Measurements from ENCODE around the gene TAF6L. TPM values are rescaled to one million over a fixed set of nuclear protein-coding genes. Genes with fewer than 3 reads are reported as not detected.
A peak's percentile ranks its signal among the peaks of the same experiment; 100 is the strongest.

The TAF6L gene
- total RNA-seq, 1 experiment from 2014 or later, result 37.7 TPM

- Histone ChIP-seq H4K8ac (replicated peaks; ENCODE audit: insufficient read length, low read depth, low read length) (no peak overlapping the region), H3K79me2 (ENCODE audit: insufficient read depth, low read length) (peaks cover 6% of the 10 kb centered on the region; the same call in 1 of the 2 replicates), H2BK20ac (ENCODE audit: low read depth, low read length, poor library complexity, severe bottlenecking) (no peak overlapping the region), H3K23ac (ENCODE audit: insufficient read length, low read depth, low read length) (no peak overlapping the region), H3K14ac (ENCODE audit: insufficient read depth, low read length) (no peak overlapping the region), H3K27ac (ENCODE audit: insufficient read length, low read depth, low read length) (no peak overlapping the region), H3K23me2 (ENCODE audit: insufficient read length, low read depth, low read length, poor library complexity, severe bottlenecking) (peaks cover 9% of the 10 kb centered on the region), H2AK5ac (ENCODE audit: insufficient read length, low read length) (no peak overlapping the region), H2AFZ (ENCODE audit: low read length) (no peak overlapping the region), H3K9me3 (ENCODE audit: control insufficient read depth, low read depth, low read length) (no peaks in the 10 kb centered on the region), H3T11ph (ENCODE audit: low read length) (no peak overlapping the region), H3K56ac (ENCODE audit: insufficient read length, low read depth, low read length) (no peak overlapping the region), H3K27me3 (ENCODE audit: insufficient read depth, low read length) (no peaks in the 10 kb centered on the region), H2BK12ac (ENCODE audit: insufficient read length, low read depth, low read length) (no peak overlapping the region), H3K9ac (ENCODE audit: extremely low read depth, insufficient read length, low read length) (peak overlapping the region; percentile 54), H4K20me1 (ENCODE audit: control insufficient read depth, insufficient read depth, insufficient read length) (no peaks in the 10 kb centered on the region), H2BK5ac (ENCODE audit: insufficient read length, low read length) (no peak overlapping the region), H3K4me1 (ENCODE audit: insufficient read depth, low read length) (no peaks in the 10 kb centered on the region), H2BK120ac (ENCODE audit: low read depth, low read length, poor library complexity, severe bottlenecking) (no peak overlapping the region), H3K18ac (ENCODE audit: insufficient read length, low read depth, low read length) (no peak overlapping the region), H3K4ac (ENCODE audit: low read depth, low read length) (no peak overlapping the region), H4K91ac (ENCODE audit: insufficient read length, low read depth, low read length) (no peak overlapping the region), H3K4me2 (ENCODE audit: insufficient read depth, insufficient read length, low read length) (peak overlapping the region; percentile 74), H3K79me1 (ENCODE audit: insufficient read depth, low read depth, low read length, poor library complexity, severe bottlenecking) (peaks cover 2% of the 10 kb centered on the region), H4K5ac (ENCODE audit: insufficient read length, low read depth, low read length) (no peak overlapping the region), H2BK15ac (ENCODE audit: low read depth, low read length) (no peak overlapping the region)
- no CpG with 5 or more reads among the region's 14 CpGs for WGBS (ENCODE audit: extremely low coverage, insufficient read length, low lambda C conversion rate)
- no peak for TF ChIP-seq CTCF (conservative IDR thresholded peaks at IDR 0.05)
- no peaks in the 10 kb centered on the region for H3K9me3 Mint-ChIP-seq
- H3K4me3 Mint-ChIP-seq, result peak overlapping the region; percentile 96 to 99
- peaks cover 19 to 20% of the 10 kb centered on the region in 2 experiments for H3K4me1 Mint-ChIP-seq
- no peak for DNase-seq
- peaks cover 30 to 48% (median 39%) of the 10 kb centered on the region in 3 experiments; a peak in 6 of 7 replicates for H3K36me3 Mint-ChIP-seq (ENCODE audit: insufficient read depth in 1 of 3, low read depth in 3 of 3)
- no peaks in the 10 kb centered on the region; the same call in 1 of the 2 replicates for H3K27me3 Mint-ChIP-seq (ENCODE audit: low read depth)
- H3K27ac Mint-ChIP-seq, result peak overlapping the region; percentile 55 to 95 (median 80); a peak in 3 of 7 replicates
These were observed 33.3 kb downstream of the TAF6L start for GRCh38 chr11:62804310-62805075.
